ENCODE results near the gene TXNDC2.
"Not testable (repeated sequence)": the region's sequence is repeated elsewhere in the genome, so short reads cannot be mapped to it uniquely, and the experiment has no call there.

TXNDC2 gene

DNA sequence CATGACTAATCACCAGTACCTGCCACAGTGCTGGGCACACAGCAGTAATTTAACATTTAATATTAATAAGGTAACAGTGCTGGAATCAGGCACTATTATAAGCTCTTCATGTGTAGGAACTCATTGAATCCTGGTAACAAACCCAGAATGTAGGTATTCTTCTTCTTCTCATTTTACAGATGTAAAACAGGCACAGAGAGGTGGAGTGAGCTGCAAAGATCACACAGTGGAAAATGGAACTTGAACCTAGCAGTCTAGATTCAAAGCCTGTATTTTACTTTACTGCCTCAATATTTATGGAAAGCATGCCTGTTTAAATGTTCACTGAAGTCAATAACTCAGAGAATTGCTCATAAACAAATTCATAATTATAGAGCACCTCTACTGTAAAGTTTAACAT, 24.3 kb downstream of the TXNDC2 start:
- ChIA-PET POLR2A (no interaction called here), CTCF (no interaction called here)
- TF ChIP-seq, protein P1, sequence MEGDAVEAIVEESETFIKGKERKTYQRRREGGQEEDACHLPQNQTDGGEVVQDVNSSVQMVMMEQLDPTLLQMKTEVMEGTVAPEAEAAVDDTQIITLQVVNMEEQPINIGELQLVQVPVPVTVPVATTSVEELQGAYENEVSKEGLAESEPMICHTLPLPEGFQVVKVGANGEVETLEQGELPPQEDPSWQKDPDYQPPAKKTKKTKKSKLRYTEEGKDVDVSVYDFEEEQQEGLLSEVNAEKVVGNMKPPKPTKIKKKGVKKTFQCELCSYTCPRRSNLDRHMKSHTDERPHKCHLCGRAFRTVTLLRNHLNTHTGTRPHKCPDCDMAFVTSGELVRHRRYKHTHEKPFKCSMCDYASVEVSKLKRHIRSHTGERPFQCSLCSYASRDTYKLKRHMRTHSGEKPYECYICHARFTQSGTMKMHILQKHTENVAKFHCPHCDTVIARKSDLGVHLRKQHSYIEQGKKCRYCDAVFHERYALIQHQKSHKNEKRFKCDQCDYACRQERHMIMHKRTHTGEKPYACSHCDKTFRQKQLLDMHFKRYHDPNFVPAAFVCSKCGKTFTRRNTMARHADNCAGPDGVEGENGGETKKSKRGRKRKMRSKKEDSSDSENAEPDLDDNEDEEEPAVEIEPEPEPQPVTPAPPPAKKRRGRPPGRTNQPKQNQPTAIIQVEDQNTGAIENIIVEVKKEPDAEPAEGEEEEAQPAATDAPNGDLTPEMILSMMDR (IDR thresholded peaks at IDR 0.05; ENCODE audit: control extremely low read depth, extremely low read depth, low read depth, missing control alignments), result no peak
- DNase-seq (ENCODE audit: extremely low spot score), result no peak

DNA sequence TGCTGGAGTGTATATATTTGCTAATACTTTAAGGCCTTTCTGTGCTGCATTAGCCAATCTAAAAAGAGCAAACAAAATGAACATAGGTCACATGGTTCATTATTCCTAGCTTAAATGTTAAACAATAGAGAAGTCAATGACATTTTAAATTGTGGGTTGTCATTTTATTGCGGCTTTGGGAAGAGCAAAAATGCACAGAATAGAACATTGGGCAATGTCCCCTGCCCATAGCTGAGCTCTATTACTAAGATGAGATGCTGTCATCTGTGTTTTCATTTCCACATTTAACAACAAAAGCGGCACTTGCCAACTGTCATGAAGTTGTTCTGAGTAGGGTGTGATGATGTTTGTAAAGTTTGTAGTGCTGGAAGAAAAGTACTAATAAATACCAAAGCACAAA, 24.9 kb downstream of the TXNDC2 start:
- TF ChIP-seq, protein P1 (IDR thresholded peaks at IDR 0.05; ENCODE audit: control extremely low read depth, extremely low read depth, low read depth, missing control alignments), result no peak
- POLR2A ChIA-PET, result no interaction called here
- DNase-seq (ENCODE audit: extremely low spot score), result no peak
- CTCF ChIA-PET, result no interaction called here

- TF ChIP-seq, protein P1 (IDR thresholded peaks at IDR 0.05; ENCODE audit: control extremely low read depth, extremely low read depth, low read depth, missing control alignments), result no peak
- CTCF ChIA-PET, result no interaction called here
- POLR2A ChIA-PET, result no interaction called here
- DNase-seq (ENCODE audit: extremely low spot score), result no peak
These were observed 25.5 kb downstream of the TXNDC2 start for GRCh38 chr18:9911226-9911625.

- POLR2A ChIA-PET; CTCF ChIA-PET; DNase-seq (ENCODE audit: extremely low spot score): not testable (repeated sequence)
These were observed 26.5 kb downstream of the TXNDC2 start for GRCh38 chr18:9912285-9912684.

GRCh38 chr18:9913151-9913525, 27.4 kb downstream of the TXNDC2 start:
- DNase-seq (ENCODE audit: extremely low spot score), result no peak
- CTCF ChIA-PET, result interaction anchor here (0.9 to 3.7 kb wide), 2 partner anchors 14 to 21 kb away, joined by 3 to 14 read pairs; no protein-coding TSS in a partner anchor
- TF ChIP-seq, protein P1 (IDR thresholded peaks at IDR 0.05; ENCODE audit: control extremely low read depth, extremely low read depth, low read depth, missing control alignments), result no peak
- POLR2A ChIA-PET, result interaction anchor here (0.7 to 1.0 kb wide), 3 partner anchors 10 to 14 kb away, joined by 3 to 4 read pairs (median 3); no protein-coding TSS in a partner anchor

- CTCF ChIA-PET, result interaction anchor here (0.9 to 3.7 kb wide), 2 partner anchors 13 to 21 kb away, joined by 3 to 14 read pairs; no protein-coding TSS in a partner anchor
- POLR2A ChIA-PET, result interaction anchor here (0.7 to 1.0 kb wide), 3 partner anchors 9 to 13 kb away, joined by 3 to 4 read pairs (median 3); no protein-coding TSS in a partner anchor
- TF ChIP-seq, protein P1 (IDR thresholded peaks at IDR 0.05; ENCODE audit: control extremely low read depth, extremely low read depth, low read depth, missing control alignments), result no peak
- DNase-seq (ENCODE audit: extremely low spot score), result peak; percentile 97
These were observed 28.0 kb downstream of the TXNDC2 start, which contains the start of gene VAPA for GRCh38 chr18:9913526-9914333. Gene VAPA, plus strand, starts transcription at chr18:9914016. Its CDS starts 241 bp downstream, at chr18:9914257.

DNA sequence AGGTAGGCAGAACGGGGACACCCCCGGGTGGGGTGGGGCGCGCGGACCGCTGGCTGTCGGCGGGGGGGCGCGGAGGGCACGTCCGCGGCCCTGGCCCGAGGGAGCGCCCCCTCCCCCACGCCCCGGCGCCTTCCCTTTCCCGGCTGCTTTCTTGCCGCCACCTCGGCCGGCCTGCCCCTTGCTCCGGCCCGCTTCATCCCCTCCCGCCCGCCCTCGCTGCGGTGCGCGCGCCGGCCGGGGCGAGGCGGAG, 28.5 kb downstream of the TXNDC2 start:
- POLR2A ChIA-PET, result interaction anchor here (0.9 to 1.0 kb wide), 2 partner anchors 11 to 13 kb away, joined by 3 to 4 read pairs; no protein-coding TSS in a partner anchor
- TF ChIP-seq, protein P1 (IDR thresholded peaks at IDR 0.05; ENCODE audit: control extremely low read depth, extremely low read depth, low read depth, missing control alignments), result no peak
- DNase-seq (ENCODE audit: extremely low spot score), result peak; percentile 74
- CTCF ChIA-PET, result interaction anchor here (0.9 to 3.7 kb wide), 2 partner anchors 13 to 20 kb away, joined by 3 to 14 read pairs; no protein-coding TSS in a partner anchor
